ENCODE data around the gene SYNGAP1.

GRCh38 chr6:33397541-33397940, 22.3 kb upstream of the SYNGAP1 start:
- TF ChIP-seq CTCF (conservative IDR thresholded peaks at IDR 0.05; ENCODE audit: low read depth, low read length): no peak
- no peak for TF ChIP-seq POLR2A (IDR thresholded peaks at IDR 0.05; ENCODE audit: low read depth, low read length)
- no peak for TF ChIP-seq MAFK (IDR thresholded peaks at IDR 0.05; ENCODE audit: low read depth, low read length)
- no peak for TF ChIP-seq BHLHE40 (IDR thresholded peaks at IDR 0.05; ENCODE audit: low read depth, low read length)
- no peak for TF ChIP-seq RCOR1 (IDR thresholded peaks at IDR 0.05; ENCODE audit: insufficient replicate concordance, low read length)
- TF ChIP-seq RAD21 (IDR thresholded peaks at IDR 0.05; ENCODE audit: low read length): no peak
- no peak for TF ChIP-seq MXI1 (IDR thresholded peaks at IDR 0.05; ENCODE audit: borderline replicate concordance, low read depth, low read length)
